ENCODE results near the gene MRPL36.

- TF ChIP-seq CTCF (IDR thresholded peaks at IDR 0.05) (no peak), POLR2AphosphoS5 (IDR thresholded peaks at IDR 0.05; ENCODE audit: insufficient read depth in 1 of 2, low read depth in 1 of 2) (no peak)
Measured at GRCh38 chr5:1824903-1825841, 25.5 kb upstream of the MRPL36 start.
